Stomach (tissue), 9 donors: ENCODE measurements around the gene STARD7. TPM values are rescaled to one million over a fixed set of nuclear protein-coding genes. Genes with fewer than 3 reads are reported as not detected.

Experiments
- DNase-seq, 2 donors: peaks; one replicate each; pipeline versions ENCODE4 v3.0.0 to v3.0.0-alpha.2; 2013 to 2019
- H3K27ac ChIP-seq, 5 donors: fragments of 200-600 bp in 4 of 5; sonication (generic) in 4 of 5; one replicate each; pipeline ENCODE4 v1.5.1; 2013 to 2019; ENCODE audit warnings: mild to moderate bottlenecking in 1 of 5, moderate library complexity in 1 of 5
- H3K27me3 ChIP-seq, 3 donors: fragments of 200-600 bp; sonication (generic); one replicate each; pipeline ENCODE4 v1.5.1; 2017 to 2019; ENCODE audit warnings: mixed run types in 1 of 3
- H3K36me3 ChIP-seq, 4 donors: fragments of 200-600 bp; sonication (generic); 1 replicate in 3 of 4; 2 replicates in 1 of 4; pipeline ENCODE4 v1.5.1; 2016 to 2019
- H3K4me1 ChIP-seq, 4 donors: fragments of 200-600 bp; sonication (generic); one replicate each; pipeline ENCODE4 v1.5.1; 2016 to 2019
- H3K4me3 ChIP-seq, 4 donors: fragments of 200-600 bp; sonication (generic) in 3 of 4; one replicate each; pipeline ENCODE4 v1.5.1; 2016 to 2019; ENCODE audit warnings: mild to moderate bottlenecking in 1 of 4
- H3K9me3 ChIP-seq, 4 donors: fragments of 200-600 bp; sonication (generic); one replicate each; pipeline ENCODE4 v1.5.1; 2016 to 2019
- CTCF ChIP-seq, 7 experiments: fragments of 450-650 bp in 4 of 7; fragments of 200-600 bp in 3 of 7; sonication (generic) in 3 of 7; IDR thresholded peaks; one replicate each; pipeline ENCODE4 v1.5.1; 2016 to 2019; ENCODE audit warnings: antibody characterized with exemption in 7 of 7, control low read depth in 2 of 7, mild to moderate bottlenecking in 1 of 7
- EP300 ChIP-seq: sonication (generic); formaldehyde crosslinking; IDR thresholded peaks from one replicate; pipeline ENCODE4 v1.6.1; 2017; ENCODE audit warnings: antibody characterized with exemption
- POLR2A ChIP-seq, 4 donors: fragments of 450-650 bp; IDR thresholded peaks; one replicate each; pipeline ENCODE4 v1.6.1; 2016; ENCODE audit warnings: antibody characterized with exemption in 4 of 4, control low read depth in 2 of 4, mild to moderate bottlenecking in 1 of 4, moderate library complexity in 1 of 4
- POLR2AphosphoS5 ChIP-seq, 3 donors: sonication (generic); formaldehyde crosslinking; IDR thresholded peaks; one replicate each; pipeline ENCODE4 v1.6.1; 2016; ENCODE audit warnings: antibody characterized with exemption in 3 of 3
- WGBS, 5 donors: extraction: QIAGEN DNeasy Blood & Tissue Kit in 3 of 5; methylation state at CpG; one replicate each; pipeline versions ENCODE4 v1.1.5 to v1.1.7; 2013 to 2018; 5-methylcytosine and 5-hydroxymethylcytosine counted together
- intact Hi-C: fragments of 100-400 bp; cut with DNase I; formaldehyde crosslinking; loops from one replicate; pipeline ENCODE4 v1.15.1; 2023; ENCODE audit warnings: low total_unique reads
- polyA plus RNA-seq, 3 donors: library from polyadenylated mRNA; stranded (reverse); fragments of 200-250 nt; gene quantifications; one replicate each; pipeline ENCODE4 v1.2.3, GENCODE V29; 2013
- total RNA-seq, 5 donors: library from RNA; depleted of rRNA; stranded (reverse); fragments of >200 nt; gene quantifications; one replicate each; pipeline versions ENCODE4 v1.1.0 to v1.2.3, GENCODE V29; 2014 to 2016
- donor health status: healthy with polysubstance abuse.
- donor health status: Bipolar disorder and iron deficiency.
- donor health status: healthy.

STARD7 gene
- total and polyA plus RNA-seq, 8 donors = 30.3 to 165 (median 48.7) TPM

GRCh38 chr2:96184989-96185388 lies 23.6 kb downstream of the STARD7 start:
- TF ChIP-seq CTCF (IDR thresholded peaks at IDR 0.05) = no peak
- no peak for TF ChIP-seq POLR2AphosphoS5 (IDR thresholded peaks at IDR 0.05)
- no peak for TF ChIP-seq POLR2A (IDR thresholded peaks at IDR 0.05)
- TF ChIP-seq EP300 = no peak
- no peak overlapping the region for H3K27ac ChIP-seq
- H3K36me3 ChIP-seq = peaks cover 26 to 68% (median 66%) of the 10 kb centered on the region in 4 donors
- no peak for DNase-seq
- H3K27me3 ChIP-seq = no peaks in the 10 kb centered on the region
- WGBS, 5 donors = 80 to 89% (median 88%) methylated on average over 8 of the region's 8 CpGs
- intact Hi-C loops = no loop called here
- H3K9me3 ChIP-seq = no peaks in the 10 kb centered on the region
- H3K4me1 ChIP-seq = peaks cover 8 to 19% (median 14%) of the 10 kb centered on the region in 4 donors
- H3K4me3 ChIP-seq = no peak overlapping the region

- H3K27ac ChIP-seq = no peak overlapping the region
- H3K9me3 ChIP-seq = no peaks in the 10 kb centered on the region
- WGBS, 5 donors = 86 to 90% (median 88%) methylated on average over 8 of the region's 8 CpGs
- H3K27me3 ChIP-seq = no peaks in the 10 kb centered on the region
- H3K4me3 ChIP-seq = no peak overlapping the region
- intact Hi-C loops = no loop called here
- no peak for TF ChIP-seq POLR2AphosphoS5 (IDR thresholded peaks at IDR 0.05)
- peaks cover 8 to 19% (median 14%) of the 10 kb centered on the region in 4 donors for H3K4me1 ChIP-seq
- H3K36me3 ChIP-seq = peaks cover 25 to 60% (median 58%) of the 10 kb centered on the region in 4 donors
- DNase-seq = no peak
These were observed 24.4 kb downstream of the STARD7 start for GRCh38 chr2:96184188-96184587.

GRCh38 chr2:96181529-96181928 lies 27.1 kb downstream of the STARD7 start:
- Histone ChIP-seq H3K36me3 (peaks cover 14 to 33% (median 32%) of the 10 kb centered on the region in 4 donors), H3K27ac (no peak overlapping the region), H3K27me3 (no peaks in the 10 kb centered on the region), H3K4me3 (no peak overlapping the region), H3K4me1 (peaks cover 0 to 4% (median 0%) of the 10 kb centered on the region in 4 donors), H3K9me3 (no peaks in the 10 kb centered on the region)
- intact Hi-C loops = no loop called here
- no peak for TF ChIP-seq POLR2A (IDR thresholded peaks at IDR 0.05)
- TF ChIP-seq EP300 = no peak
- no peak for TF ChIP-seq POLR2AphosphoS5 (IDR thresholded peaks at IDR 0.05)
- TF ChIP-seq CTCF (IDR thresholded peaks at IDR 0.05) = no peak
- no peak for DNase-seq
- 56 to 68% (median 63%) methylated on average over 5 of the region's 5 CpGs for WGBS, 5 donors

DNA sequence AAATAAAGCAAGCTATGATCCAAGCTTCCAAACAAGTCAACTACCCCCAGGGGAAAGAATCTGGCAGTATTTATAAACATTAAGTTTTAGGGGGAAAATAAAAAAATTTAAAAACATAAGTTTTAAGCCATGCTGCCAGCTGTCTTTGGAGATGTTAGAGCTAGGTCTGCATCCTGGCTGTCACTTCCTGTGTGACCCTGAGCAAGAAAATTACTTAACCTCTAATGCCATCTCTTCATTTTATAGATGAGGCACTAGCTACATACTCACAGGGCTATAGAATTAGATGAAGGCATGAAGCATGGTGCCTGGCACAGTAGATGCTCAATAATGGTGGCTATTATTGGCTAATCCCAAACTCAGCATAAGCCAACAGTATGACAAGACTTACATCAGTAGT lies 28.1 kb downstream of the STARD7 start:
- no peak for DNase-seq
- Histone ChIP-seq H3K27ac (no peak overlapping the region), H3K4me3 (no peak overlapping the region), H3K4me1 (no peaks in the 10 kb centered on the region), H3K36me3 (peaks cover 4 to 23% (median 22%) of the 10 kb centered on the region in 4 donors), H3K9me3 (no peaks in the 10 kb centered on the region), H3K27me3 (no peaks in the 10 kb centered on the region)
- TF ChIP-seq EP300 = no peak
- no peak for TF ChIP-seq CTCF (IDR thresholded peaks at IDR 0.05)
- TF ChIP-seq POLR2A (IDR thresholded peaks at IDR 0.05) = no peak
- no peak for TF ChIP-seq POLR2AphosphoS5 (IDR thresholded peaks at IDR 0.05)
- intact Hi-C loops = no loop called here

DNA sequence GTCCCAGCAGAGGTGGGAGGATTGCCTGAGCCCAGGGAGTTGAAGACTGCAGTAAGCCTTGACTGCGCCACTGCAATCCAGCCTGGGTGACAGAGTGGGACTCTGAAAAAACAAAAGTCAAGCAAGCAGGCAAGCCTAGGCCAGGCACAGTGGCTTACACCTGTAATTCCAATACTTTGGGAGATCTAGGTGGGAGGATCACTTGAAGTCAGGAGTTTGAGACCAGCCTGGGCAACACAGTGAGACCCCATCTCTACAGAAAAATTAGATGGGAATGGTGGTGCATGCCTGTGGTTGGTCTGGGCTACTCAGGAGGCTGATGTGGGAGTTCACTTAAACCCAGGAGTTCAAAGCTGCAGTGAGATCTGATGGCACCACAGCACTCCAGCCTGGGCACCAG lies 28.6 kb downstream of the STARD7 start:
- TF ChIP-seq POLR2A (IDR thresholded peaks at IDR 0.05) (no peak), POLR2AphosphoS5 (IDR thresholded peaks at IDR 0.05) (no peak), CTCF (IDR thresholded peaks at IDR 0.05) (no peak), EP300 (no peak)
- Histone ChIP-seq H3K4me1 (no peaks in the 10 kb centered on the region), H3K4me3 (no peak overlapping the region), H3K9me3 (no peaks in the 10 kb centered on the region), H3K27ac (no peak overlapping the region), H3K27me3 (no peaks in the 10 kb centered on the region), H3K36me3 (peaks cover 0 to 18% (median 17%) of the 10 kb centered on the region in 4 donors)
- WGBS, 5 donors = 87 to 100% (median 96%) methylated on average over 1 of the region's 1 CpG
- intact Hi-C loops = no loop called here
- DNase-seq = no peak
